HG03064 (cell line): ENCODE results near the gene NEDD8.

ENCODE experiments used
- ATAC-seq: cut with Tn5 transposase; IDR thresholded peaks from one replicate; pipeline ENCODE4 v1.9.1; 2021; ENCODE audit warnings: low read depth; ENCODE audit not compliant: unreplicated experiment

The NEDD8 gene

DNA sequence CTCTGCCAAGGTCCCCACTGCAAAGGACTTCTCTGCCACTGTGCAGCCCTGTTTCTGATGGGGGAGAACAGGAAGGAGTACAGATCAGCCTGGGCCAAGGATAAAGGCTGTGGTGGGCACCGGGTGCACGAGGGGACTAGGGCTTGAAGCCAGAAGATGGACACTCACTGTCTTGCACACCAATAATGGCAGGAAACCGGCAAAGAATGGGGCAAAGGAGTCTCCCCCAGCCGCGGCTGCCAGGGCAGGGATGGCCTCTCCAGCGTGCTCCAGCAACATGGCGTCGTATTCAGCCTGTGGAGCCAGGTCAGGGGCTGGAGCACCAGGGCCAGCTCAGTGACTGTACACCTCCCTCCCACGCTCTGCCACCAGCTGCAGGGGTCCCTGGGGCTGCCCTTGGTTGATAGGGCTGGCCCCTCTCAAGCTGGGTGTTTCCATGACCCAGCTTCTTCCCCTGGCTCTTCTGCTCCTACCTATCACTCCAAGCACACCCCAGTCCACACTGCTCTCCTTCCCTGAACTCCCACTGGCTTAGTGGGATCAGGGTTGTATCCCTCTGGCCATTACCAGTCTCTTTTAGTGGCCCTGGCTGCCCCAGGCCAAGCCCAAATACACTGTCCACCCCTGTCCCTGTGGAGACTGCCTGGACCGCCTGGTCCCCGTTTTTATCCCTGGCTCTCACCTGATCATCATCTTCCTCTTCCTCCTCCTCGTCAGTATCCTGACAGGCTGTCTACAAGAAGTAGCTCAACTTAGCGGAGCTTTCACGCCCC is 49.9 kb downstream of the NEDD8 start:
- no peak for ATAC-seq

DNA sequence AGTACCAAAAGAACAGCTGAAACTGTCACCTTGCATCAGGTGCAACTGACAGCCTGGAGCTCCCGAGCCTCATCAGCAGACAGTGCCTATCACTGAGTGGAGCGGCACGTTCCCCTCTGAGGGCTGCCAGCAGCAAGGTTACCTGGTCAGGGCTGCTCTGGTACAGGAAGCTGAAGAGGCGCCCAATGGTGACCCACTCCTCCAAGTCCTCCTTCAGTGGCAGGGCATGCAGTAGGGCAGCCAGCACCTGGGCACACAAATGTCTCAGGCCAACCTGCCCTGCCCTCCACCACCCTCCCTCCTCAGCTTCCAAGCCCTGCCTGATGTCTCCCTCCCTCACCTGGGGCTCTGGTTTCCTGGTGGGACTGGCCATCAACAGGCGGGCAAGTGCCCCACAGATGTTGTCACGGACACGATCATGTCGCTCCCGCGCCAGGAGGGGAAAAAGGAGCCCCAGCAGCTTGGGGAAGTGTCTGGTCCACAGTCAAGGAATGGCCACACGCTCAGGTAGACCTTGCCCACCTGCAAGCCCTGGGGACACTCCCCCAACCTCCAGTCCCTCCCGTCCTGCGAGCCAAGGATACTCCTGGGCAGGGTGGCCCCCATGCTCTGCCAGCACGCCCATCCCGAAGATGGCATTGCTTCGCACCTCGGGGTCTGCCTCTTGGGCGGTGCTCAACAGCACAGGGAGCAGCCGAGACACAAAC is 50.6 kb downstream of the NEDD8 start:
- no peak for ATAC-seq

DNA sequence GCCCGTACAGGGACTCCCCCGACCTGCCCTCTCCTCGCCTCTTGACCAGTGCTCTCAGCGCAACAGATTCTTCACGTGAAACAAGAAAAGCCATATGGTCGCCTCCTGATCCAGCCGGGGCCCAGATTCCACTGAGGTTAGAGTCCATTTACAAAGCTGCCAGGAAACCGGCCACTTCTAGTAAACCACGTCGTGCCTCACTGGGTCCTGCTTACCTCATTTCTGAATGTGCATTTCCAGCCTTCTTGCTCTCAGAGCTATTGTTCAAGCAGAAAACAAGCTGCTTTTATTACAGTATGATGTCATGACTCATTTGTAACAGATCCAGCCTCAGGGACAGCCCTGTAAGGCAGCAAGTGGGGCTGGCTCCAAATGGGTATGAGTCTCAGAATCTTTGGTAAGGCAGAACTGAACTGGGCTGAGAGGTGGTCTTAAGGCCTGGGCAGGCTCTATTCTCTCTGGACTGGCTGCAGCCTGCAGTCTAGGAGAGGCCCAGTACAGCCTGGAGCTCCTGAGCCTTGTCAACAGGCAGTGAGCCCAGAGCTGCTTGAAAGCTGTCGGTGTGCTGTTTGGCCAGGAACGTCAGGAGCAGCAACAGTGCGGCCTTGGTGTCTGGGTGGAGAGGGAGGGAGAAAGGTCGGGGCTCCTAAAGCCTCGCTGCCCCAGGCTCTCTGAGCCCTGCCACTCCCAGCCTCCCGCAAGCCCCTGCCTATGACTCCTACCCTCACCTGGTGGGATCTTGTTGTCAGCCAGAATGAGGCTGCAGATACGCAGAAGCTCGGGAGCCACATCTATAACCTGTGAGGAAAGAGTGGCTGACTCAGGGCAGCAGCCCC is 52.0 kb downstream of the NEDD8 start:
- no peak for ATAC-seq

DNA sequence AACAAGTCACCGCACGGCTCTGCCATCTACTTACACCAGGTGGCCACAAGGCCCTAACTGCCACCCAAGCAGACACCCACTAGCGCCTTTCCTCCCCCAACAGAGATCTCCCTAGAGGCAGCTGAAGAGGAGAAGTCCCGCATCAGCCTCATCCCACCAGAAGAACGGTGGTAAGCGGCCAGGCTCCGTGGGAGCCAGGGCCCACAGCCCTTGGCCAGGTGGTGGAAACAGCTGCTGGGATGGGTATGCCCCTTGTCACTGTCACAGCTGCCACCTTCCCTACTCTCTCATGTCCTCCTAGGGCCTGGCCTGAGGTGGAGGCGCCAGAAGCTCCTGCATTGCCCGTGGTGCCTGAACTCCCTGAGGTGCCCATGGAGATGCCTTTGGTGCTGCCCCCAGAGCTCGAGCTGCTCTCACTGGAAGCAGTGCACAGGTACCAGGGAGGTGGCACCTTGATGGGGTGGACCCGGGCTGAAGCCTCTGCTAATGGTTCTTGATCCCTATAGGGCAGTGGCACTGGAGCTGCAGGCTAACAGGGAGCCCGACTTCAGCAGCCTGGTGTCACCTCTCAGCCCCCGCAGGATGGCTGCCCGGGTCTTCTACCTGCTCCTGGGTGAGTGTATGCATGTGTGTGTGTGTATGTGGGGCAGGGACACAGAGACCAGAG is 52.7 kb downstream of the NEDD8 start:
- ATAC-seq, result no peak

DNA sequence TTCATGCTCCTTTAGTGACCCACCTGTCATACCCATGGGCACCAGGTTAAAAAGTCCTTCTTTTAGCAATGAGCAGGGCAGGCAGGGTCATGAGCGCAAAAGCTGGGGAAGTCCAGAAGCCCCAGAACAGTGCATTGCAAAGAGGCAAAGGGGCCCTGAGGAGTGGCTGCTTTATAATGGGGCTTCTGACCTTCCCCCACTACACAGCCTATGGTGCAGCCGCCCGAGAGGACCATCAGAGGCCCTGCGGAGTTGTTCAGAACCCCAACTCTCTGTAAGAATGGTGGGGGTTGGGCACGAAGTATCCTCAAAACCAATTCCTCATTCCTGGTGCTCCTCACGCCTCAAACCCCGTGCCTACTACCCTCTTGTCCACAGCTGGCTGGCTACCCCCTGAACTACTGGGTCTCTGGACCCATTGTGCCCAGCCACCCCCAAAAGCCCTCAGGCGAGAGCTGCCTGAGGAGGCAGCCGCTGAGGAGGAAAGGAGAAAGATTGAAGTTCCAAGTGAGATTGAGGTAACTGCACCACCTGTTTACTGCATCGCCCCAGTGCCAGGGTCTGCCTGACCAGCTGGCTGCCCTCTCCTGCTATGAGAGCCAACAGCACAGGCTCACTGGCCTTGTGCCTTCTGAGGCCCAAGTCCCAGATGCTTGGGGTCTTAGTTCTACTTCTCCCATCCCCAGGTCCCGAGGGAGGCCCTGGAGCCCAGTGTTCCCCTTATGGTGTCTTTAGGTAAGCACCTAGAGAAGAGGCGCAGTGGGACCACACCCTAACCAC is 53.6 kb downstream of the NEDD8 start:
- no peak for ATAC-seq

DNA sequence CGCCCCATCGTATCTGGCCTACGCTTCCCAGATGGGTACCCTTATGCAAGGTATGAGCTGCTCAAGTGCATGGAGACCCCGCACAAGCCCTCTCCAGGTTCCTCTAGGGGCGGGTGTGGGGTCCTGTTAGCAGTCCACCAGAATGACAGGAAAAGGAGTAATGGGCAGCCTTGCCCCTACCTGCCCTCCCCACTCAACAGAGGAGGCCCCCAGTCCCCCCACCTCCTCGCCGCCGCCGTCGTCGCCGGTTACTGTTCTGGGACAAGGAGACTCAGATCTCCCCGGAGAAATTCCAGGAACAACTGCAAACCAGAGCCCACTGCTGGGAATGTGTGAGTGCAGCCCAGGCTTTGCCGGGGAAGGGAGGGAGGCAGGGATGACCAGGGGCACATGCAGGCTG is 54.3 kb downstream of the NEDD8 start:
- ATAC-seq, result no peak

DNA sequence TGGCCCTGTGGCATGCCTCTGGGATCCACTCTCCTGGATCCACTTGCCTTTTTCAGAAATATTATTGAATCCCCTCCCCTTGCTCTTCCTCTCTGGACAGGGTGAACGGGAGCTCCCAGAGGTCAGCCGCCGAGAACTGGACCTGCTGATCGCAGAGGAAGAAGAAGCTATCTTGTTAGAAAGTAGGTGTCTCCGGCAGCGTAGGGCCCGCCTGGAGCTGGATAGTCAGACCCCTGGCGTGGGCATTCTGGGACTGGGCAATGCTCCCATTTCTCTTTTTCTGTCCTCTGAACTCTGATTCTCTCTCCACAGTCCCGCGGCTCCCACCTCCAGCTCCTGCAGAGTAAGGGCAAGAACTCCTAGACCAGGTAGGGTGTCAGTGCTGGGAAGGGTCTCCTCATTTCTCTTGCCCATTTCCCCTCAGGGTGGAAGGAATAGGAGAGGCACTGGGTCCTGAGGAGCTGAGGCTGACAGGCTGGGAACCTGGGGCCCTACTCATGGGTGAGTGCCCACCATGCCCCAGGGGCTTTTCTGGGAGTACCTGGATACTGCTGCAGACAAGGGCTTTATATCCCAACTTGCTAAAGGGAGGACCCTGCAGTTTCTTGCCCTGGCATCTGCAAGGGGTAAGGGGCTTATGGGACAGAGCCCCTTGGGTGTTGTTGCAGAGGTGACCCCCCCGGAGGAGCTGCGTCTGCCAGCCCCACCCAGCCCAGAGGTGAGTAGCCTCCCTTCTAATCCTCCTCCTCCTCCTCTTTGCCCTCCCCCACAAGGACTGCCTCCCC is 54.9 kb downstream of the NEDD8 start:
- ATAC-seq, result no peak

DNA sequence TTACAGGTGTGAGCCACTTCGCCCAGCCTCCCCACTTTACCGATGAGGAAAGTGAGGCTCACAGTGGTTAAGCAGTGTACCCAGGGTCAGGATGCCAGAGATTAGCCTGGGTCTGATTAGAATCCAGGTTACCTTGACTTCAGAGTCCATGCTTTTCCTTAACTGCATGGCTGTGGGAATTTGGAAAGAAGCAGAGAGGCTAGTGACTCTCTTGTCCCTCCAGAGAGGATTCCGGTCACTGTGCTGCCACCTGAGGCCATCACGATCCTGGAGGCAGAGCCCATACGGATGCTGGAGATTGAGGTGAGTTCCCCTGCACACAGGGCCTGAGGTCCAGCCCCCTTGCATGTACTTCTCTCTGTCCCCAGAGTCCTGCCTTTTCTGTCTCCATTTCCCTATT is 55.6 kb downstream of the NEDD8 start:
- no peak for ATAC-seq

DNA sequence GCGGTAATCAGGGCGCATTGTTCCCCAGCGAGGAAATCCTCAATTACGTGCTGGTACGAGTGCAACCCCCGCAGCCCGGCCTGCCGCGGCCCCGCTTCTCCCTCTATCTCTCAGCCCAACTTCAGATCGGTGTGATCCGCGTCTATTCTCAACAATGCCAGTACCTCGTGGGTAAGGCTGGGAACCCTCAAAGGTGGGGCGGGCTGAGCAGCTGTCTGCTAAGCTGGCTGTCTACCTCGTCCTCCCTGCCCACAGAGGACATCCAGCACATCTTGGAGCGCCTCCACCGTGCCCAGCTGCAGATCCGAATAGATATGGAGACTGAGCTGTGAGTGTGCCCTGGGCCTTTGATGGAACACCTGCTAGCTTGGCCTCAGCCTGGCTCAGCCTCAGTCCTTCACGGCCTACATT is 59.3 kb downstream of the NEDD8 start:
- ATAC-seq, result no peak

DNA sequence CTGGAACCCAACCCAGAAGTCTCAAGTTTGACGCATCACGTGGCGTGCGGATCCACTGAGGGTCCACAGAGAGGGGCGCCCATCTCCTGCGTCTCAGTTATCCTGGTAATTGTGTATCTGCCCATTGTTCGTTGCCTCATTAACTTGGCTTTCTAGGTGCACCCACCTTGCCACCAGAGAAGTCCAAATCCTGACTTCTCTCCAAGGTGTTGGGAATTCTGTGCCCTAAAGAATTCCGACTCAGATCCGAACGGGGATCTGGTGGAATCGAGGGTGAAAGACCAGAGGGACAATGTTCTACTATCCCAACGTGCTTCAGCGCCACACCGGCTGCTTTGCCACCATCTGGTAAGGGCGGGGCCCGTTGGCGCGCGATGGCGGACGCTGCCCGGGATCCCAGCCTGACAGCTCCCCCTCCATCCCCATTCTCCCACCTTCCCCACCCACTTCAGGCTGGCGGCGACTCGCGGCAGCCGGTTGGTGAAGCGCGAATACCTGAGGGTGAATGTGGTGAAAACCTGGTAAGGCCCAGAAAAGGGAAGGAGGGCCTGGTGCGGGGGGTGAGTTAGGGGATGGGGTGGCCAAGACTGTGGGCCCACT is 59.8 kb downstream of the NEDD8 start:
- no peak for ATAC-seq

DNA sequence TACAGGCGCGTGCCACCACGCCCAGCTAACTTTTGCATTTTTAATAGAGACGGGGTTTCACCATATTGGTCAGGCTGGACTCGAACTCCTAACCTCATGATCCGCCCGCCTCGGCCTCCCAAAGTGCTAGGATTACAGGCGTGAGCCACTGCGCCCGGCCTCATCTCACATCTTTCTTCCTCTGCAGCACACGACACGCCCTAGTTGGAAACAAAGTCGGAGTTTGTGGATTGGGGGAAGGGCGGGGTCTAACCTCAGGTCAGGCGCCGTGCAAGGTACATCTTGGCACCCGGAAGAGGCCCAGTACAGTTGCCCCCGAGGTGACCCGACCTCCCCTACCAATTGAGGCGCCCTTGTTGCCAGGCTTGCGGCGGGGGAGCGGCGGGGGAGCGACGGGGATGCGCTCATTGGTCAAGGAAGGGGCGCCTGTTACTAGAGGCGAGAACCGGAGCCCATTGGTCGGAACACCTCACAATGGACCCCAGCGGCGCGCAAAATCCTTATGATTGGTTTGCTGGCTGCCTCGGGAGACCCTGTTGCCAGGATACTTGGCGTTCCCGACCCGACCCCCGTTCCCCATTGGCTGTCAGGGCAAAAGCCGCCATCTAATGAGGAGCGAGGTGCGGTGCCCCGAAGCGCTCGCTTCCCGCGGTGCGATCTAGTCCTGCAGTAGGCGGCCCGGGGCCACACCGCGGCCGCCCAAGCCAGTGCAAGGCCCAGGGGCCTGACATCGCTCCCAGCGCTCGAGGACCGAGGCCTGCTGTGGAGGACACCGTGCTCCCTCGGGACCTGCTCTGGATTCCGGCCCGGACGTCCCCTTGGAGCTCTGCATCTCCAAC is 60.5 kb downstream of the NEDD8 start, which contains the start of gene REC8:
TSS of gene REC8 (plus strand) at position 659 of the 839 bp plus-strand sequence. CDS start 473 bp downstream, outside the sequence.
- ATAC-seq, result peak; percentile 86

DNA sequence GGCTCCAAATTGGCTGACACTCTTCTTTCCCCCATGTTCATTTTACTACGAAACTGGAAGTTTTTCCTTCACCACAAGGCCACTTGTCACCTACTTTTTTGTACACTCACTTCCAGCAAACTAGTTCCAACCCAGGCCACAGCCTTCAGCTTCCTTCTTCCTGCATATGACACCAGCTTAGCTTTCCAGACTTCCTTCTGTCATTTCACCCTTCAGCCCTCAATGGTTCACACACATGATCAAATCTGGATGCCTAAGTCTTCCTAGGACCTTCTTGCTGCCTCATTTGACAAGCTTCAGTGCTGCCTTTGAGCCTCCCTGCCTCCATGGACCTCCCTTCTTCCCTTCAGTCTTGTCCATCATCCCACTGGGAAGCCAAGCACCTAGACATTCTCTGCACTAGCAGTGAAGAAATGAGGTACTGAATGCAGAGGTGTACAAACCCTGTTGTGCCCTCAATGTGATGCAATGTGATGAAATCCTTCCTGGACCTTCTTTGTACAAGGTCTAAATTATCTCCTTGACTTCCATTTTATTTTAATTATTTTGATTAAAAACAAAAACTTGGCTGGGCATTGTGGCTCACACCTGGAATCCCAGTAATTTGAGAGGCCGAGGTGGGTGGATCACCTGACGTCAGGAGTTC is 64.6 kb downstream of the NEDD8 start:
- ATAC-seq, result no peak
